Spleen (tissue), 11 donors: ENCODE measurements around the gene PDE8A. TPM values are rescaled to one million over a fixed set of nuclear protein-coding genes. Genes with fewer than 3 reads are reported as not detected.

Experiments used
- DNase-seq: peaks from one replicate; pipeline ENCODE4 v3.0.0-alpha.2; 2020
- H3K27ac ChIP-seq, 8 donors: fragments of 200-600 bp; sonication (generic) in 7 of 8; 1 replicate in 4 of 8; 2 replicates in 4 of 8; pipeline versions ENCODE4 v1.5.0 to v1.8.0; 2016 to 2021; ENCODE audit warnings: inconsistent platforms in 4 of 8, mild to moderate bottlenecking in 4 of 8, moderate library complexity in 1 of 8
- H3K27me3 ChIP-seq, 7 donors: fragments of 200-600 bp; sonication (generic) in 6 of 7; replicated peaks in 1 of 7; 1 replicate in 4 of 7; 2 replicates in 3 of 7; pipeline versions ENCODE4 v1.5.0 to v1.8.0; 2016 to 2021; ENCODE audit warnings: inconsistent platforms in 3 of 7, mild to moderate bottlenecking in 1 of 7
- H3K36me3 ChIP-seq, 6 donors: fragments of 200-600 bp; sonication (generic) in 5 of 6; 1 replicate in 4 of 6; 2 replicates in 2 of 6; pipeline versions ENCODE4 v1.5.0 to v1.8.0; 2016 to 2021; ENCODE audit warnings: inconsistent platforms in 2 of 6
- H3K4me1 ChIP-seq, 6 donors: fragments of 200-600 bp; sonication (generic) in 5 of 6; 1 replicate in 3 of 6; 2 replicates in 3 of 6; pipeline versions ENCODE4 v1.5.0 to v1.8.0; 2016 to 2021; ENCODE audit warnings: inconsistent platforms in 3 of 6
- H3K4me3 ChIP-seq, 8 donors: fragments of 200-600 bp; sonication (generic) in 7 of 8; 1 replicate in 4 of 8; 2 replicates in 4 of 8; pipeline versions ENCODE4 v1.5.0 to v1.8.0; 2016 to 2021; ENCODE audit warnings: inconsistent platforms in 4 of 8, mild to moderate bottlenecking in 4 of 8, moderate library complexity in 2 of 8
- H3K9me3 ChIP-seq, 8 donors: fragments of 200-600 bp; sonication (generic) in 7 of 8; 1 replicate in 4 of 8; 2 replicates in 4 of 8; pipeline versions ENCODE4 v1.5.0 to v1.8.0; 2016 to 2021; ENCODE audit warnings: inconsistent platforms in 4 of 8
- CTCF ChIP-seq, 11 experiments: fragments of 200-600 bp in 7 of 11; fragments of 450-650 bp in 4 of 11; sonication (generic) in 4 of 11; IDR thresholded peaks in 8 of 11; conservative IDR thresholded peaks in 3 of 11; 1 replicate in 7 of 11; 2 replicates in 4 of 11; pipeline versions ENCODE4 v1.4.0 to v1.8.0; 2016 to 2021; ENCODE audit warnings: antibody characterized with exemption in 11 of 11, inconsistent platforms in 4 of 11, mild to moderate bottlenecking in 1 of 11
- POLR2A ChIP-seq, 3 donors: fragments of 450-650 bp; IDR thresholded peaks; one replicate each; pipeline ENCODE4 v1.5.1; 2017; ENCODE audit warnings: antibody characterized with exemption in 3 of 3, mild to moderate bottlenecking in 1 of 3
- POLR2AphosphoS5 ChIP-seq, 3 donors: sonication (generic); formaldehyde crosslinking; IDR thresholded peaks; one replicate each; pipeline ENCODE4 v1.5.1; 2017; ENCODE audit warnings: antibody characterized with exemption in 3 of 3
- WGBS, 5 donors: extraction: QIAGEN DNeasy Blood & Tissue Kit in 3 of 5; methylation state at CpG; one replicate each; pipeline versions ENCODE4 v1.1.5 to v1.1.7; 2013 to 2018; 5-methylcytosine and 5-hydroxymethylcytosine counted together
- intact Hi-C: fragments of 100-400 bp; cut with DNase I; formaldehyde crosslinking; loops from one replicate; pipeline ENCODE4 v1.15.0; 2023; ENCODE audit warnings: low total_unique reads
- polyA plus RNA-seq, 3 donors: library from polyadenylated mRNA; stranded (reverse); fragments of 200-250 nt; gene quantifications; one replicate each; pipeline ENCODE4 v1.2.1, GENCODE V29; 2013
- total RNA-seq, 7 donors: library from RNA; depleted of rRNA in 3 of 7; stranded (reverse); fragments of >200 nt in 3 of 7; fragmentation: NEBNext Ultra II Directional in 4 of 7; extraction: Animal tissue kit (Norgen Biotek cat#: 25700) in 4 of 7; gene quantifications; one replicate each; pipeline versions ENCODE4 v1.1.0 to v1.2.1, GENCODE V29; 2016 to 2021
- donor health status: healthy with polysubstance abuse.
- donor health status: DM: no; HTN: no; CAD: no; lungs with moderate emphysema.
- donor health status: DM: no; HTN: no; CAD: no.
- donor health status: Bipolar disorder and iron deficiency.
- donor health status: healthy.
- donor health status: DM: no; HTN: no; CAD: no.
- donor health status: DM: yes; HTN: yes; CAD: no.

Gene PDE8A
- total and polyA plus RNA-seq, 10 donors, result 13.2 to 52.2 (median 30.6) TPM

GRCh38 chr15:85030301-85030929 is 48.8 kb downstream of the PDE8A start:
- H3K27me3 ChIP-seq, result no peaks in the 10 kb centered on the region
- DNase-seq, result no peak
- WGBS, 5 donors, result 48 to 74% (median 53%) methylated on average over 1 of the region's 1 CpG
- no peaks in the 10 kb centered on the region for H3K36me3 ChIP-seq
- TF ChIP-seq CTCF (IDR thresholded peaks at IDR 0.05 in 8 of 11, conservative IDR thresholded peaks at IDR 0.05 in 3 of 11) (no peak), POLR2AphosphoS5 (IDR thresholded peaks at IDR 0.05) (no peak), POLR2A (IDR thresholded peaks at IDR 0.05) (no peak)
- no peak overlapping the region for H3K27ac ChIP-seq
- H3K9me3 ChIP-seq, result no peaks in the 10 kb centered on the region
- peaks cover 11 to 78% (median 47%) of the 10 kb centered on the region in 6 donors for H3K4me1 ChIP-seq
- H3K4me3 ChIP-seq, result no peak overlapping the region
- intact Hi-C loops, result no loop called here

DNA sequence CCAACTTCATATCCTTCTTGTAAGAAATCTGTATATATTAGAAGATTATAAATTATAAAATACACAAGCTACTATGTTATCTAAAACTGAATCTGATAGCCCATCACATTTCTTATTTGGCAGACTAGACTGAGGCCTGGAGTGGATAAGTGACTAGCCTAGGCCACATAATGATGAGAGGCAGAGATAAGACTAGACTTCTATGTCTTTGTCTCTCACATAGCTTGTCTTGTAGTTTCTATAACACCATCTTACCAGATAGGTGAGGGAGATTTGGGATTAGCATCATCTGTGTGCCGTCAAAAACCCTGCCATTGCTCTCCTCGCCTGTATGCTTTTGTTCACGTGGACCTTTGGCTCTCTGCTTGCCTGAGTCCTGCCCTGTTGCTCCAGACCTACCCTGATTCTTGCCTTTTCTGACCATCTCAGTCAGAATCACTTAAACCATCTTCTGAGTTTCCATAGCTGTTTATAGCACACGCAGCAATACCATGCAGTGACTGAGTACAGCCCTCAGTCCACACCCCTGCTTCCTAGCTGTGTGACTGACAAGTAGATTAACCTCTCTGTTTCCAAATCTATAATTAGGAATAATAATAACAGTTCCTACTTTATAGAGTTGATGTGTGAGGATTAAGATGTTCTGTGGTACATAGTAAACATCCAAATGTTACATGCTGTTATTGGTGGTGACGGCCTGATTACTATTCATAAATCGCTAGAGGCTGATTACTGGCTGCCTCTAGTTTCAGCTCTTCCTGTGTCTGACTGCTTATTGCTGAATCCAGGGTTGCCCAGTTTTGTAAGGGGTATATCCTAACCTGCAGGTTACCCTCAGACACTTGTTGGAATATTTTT is 49.7 kb downstream of the PDE8A start:
- Histone ChIP-seq H3K27me3 (no peaks in the 10 kb centered on the region), H3K36me3 (no peaks in the 10 kb centered on the region), H3K9me3 (no peaks in the 10 kb centered on the region), H3K4me3 (no peak overlapping the region), H3K27ac (peak overlapping the region in 2 of 8 donors; percentile 26 to 31), H3K4me1 (peaks cover 14 to 76% (median 48%) of the 10 kb centered on the region in 6 donors)
- intact Hi-C loops, result no loop called here
- TF ChIP-seq CTCF (IDR thresholded peaks at IDR 0.05 in 8 of 11, conservative IDR thresholded peaks at IDR 0.05 in 3 of 11) (no peak), POLR2AphosphoS5 (IDR thresholded peaks at IDR 0.05) (no peak), POLR2A (IDR thresholded peaks at IDR 0.05) (no peak)
- no peak for DNase-seq
- WGBS, 5 donors, result 92 to 96% (median 95%) methylated on average over 6 of the region's 6 CpGs

- H3K4me1 ChIP-seq, result peaks cover 16 to 76% (median 47%) of the 10 kb centered on the region in 6 donors
Observed at GRCh38 chr15:85031944-85032558, 50.4 kb downstream of the PDE8A start.

GRCh38 chr15:85033148-85033547 is 51.5 kb downstream of the PDE8A start:
- 55 to 69% (median 66%) methylated on average over 1 of the region's 1 CpG for WGBS, 5 donors
- intact Hi-C loops, result no loop called here
- H3K36me3 ChIP-seq, result no peaks in the 10 kb centered on the region
- H3K27me3 ChIP-seq, result no peaks in the 10 kb centered on the region
- H3K9me3 ChIP-seq, result no peaks in the 10 kb centered on the region
- DNase-seq, result no peak
- TF ChIP-seq POLR2AphosphoS5 (IDR thresholded peaks at IDR 0.05) (no peak), CTCF (IDR thresholded peaks at IDR 0.05 in 8 of 11, conservative IDR thresholded peaks at IDR 0.05 in 3 of 11) (no peak), POLR2A (IDR thresholded peaks at IDR 0.05) (no peak)
- peaks cover 16 to 75% (median 42%) of the 10 kb centered on the region in 6 donors for H3K4me1 ChIP-seq
- no peak overlapping the region for H3K27ac ChIP-seq
- H3K4me3 ChIP-seq, result no peak overlapping the region

More at GRCh38 chr15:85031944-85032558, 50.4 kb downstream of the PDE8A start:
- 91 to 96% (median 94%) methylated on average over 2 of the region's 2 CpGs for WGBS, 5 donors
- H3K27me3 ChIP-seq, result no peaks in the 10 kb centered on the region
- no peaks in the 10 kb centered on the region for H3K9me3 ChIP-seq
- TF ChIP-seq POLR2AphosphoS5 (IDR thresholded peaks at IDR 0.05), result no peak
- no peak for DNase-seq
- no peak overlapping the region for H3K4me3 ChIP-seq
- intact Hi-C loops, result no loop called here
- no peaks in the 10 kb centered on the region for H3K36me3 ChIP-seq
- H3K27ac ChIP-seq, result peak overlapping the region in 2 of 8 donors; percentile 26 to 31
